Astrocyte (in vitro differentiated cells and primary cell): ENCODE results near the gene ATP5MC3. TPM values are rescaled to one million over a fixed set of nuclear protein-coding genes. Genes with fewer than 3 reads are reported as not detected.

Experiments
- DNase-seq: peaks from one replicate; pipeline ENCODE4 v3.0.0-alpha.2; 2010; ENCODE audit warnings: low read depth
- FAIRE-seq: peaks from 2 replicates; lab custom pipeline; 2011; peaks lifted over from hg19 to GRCh38; lab: Jason Lieb, UNC
- H2AFZ ChIP-seq: 2 replicates; pipeline ENCODE4 v1.6.0; 2012; ENCODE audit warnings: low read depth, low read length, inconsistent platforms
- H3K27ac ChIP-seq: 2 replicates; pipeline ENCODE4 v1.5.1; 2011; ENCODE audit warnings: low read depth, low read length, inconsistent platforms
- H3K27me3 ChIP-seq: 2 replicates; pipeline ENCODE4 v1.6.0; 2011; ENCODE audit warnings: low read length, inconsistent platforms; ENCODE audit not compliant: insufficient read depth
- H3K36me3 ChIP-seq: 2 replicates; pipeline ENCODE4 v1.5.1; 2011; ENCODE audit warnings: low read length, inconsistent platforms; ENCODE audit not compliant: insufficient read depth
- H3K4me1 ChIP-seq: 2 replicates; pipeline ENCODE4 v1.5.1; 2011; ENCODE audit warnings: low read length, inconsistent platforms; ENCODE audit not compliant: insufficient read depth
- H3K4me2 ChIP-seq: 2 replicates; pipeline ENCODE4 v1.6.0; 2012; ENCODE audit warnings: low read length, inconsistent platforms
- H3K4me3 ChIP-seq: 2 replicates; pipeline ENCODE4 v1.5.1; 2011; ENCODE audit warnings: low read depth, mild to moderate bottlenecking, low read length, inconsistent platforms; ENCODE audit not compliant: insufficient read depth
- H3K79me2 ChIP-seq: 2 replicates; pipeline ENCODE4 v1.6.0; 2012; ENCODE audit warnings: mild to moderate bottlenecking, low read length, inconsistent platforms; ENCODE audit not compliant: insufficient read depth
- H3K9ac ChIP-seq: 2 replicates; pipeline ENCODE4 v1.6.0; 2012; ENCODE audit warnings: mild to moderate bottlenecking, low read length, inconsistent platforms
- H3K9me3 ChIP-seq: 2 replicates; pipeline ENCODE4 v1.5.1; 2012; ENCODE audit warnings: low read depth, mild to moderate bottlenecking, low read length, inconsistent platforms; ENCODE audit not compliant: insufficient read depth
- H4K20me1 ChIP-seq: 2 replicates; pipeline ENCODE4 v1.6.0; 2012; ENCODE audit warnings: low read length, inconsistent platforms; ENCODE audit not compliant: insufficient read depth
- H3K27ac Mint-ChIP-seq: one replicate; pipeline ENCODE4 v1.8.0; 2021; ENCODE audit warnings: mild to moderate bottlenecking, mixed read lengths; ENCODE audit not compliant: unreplicated experiment
- H3K27me3 Mint-ChIP-seq: one replicate; pipeline ENCODE4 v1.8.0; 2021; ENCODE audit warnings: low read depth, mixed read lengths; ENCODE audit not compliant: unreplicated experiment
- H3K36me3 Mint-ChIP-seq: one replicate; pipeline ENCODE4 v1.8.0; 2021; ENCODE audit warnings: low read depth, mixed read lengths; ENCODE audit not compliant: unreplicated experiment
- H3K4me1 Mint-ChIP-seq: one replicate; pipeline ENCODE4 v1.8.0; 2021; ENCODE audit warnings: low read depth, mixed read lengths; ENCODE audit not compliant: unreplicated experiment
- H3K4me3 Mint-ChIP-seq: one replicate; pipeline ENCODE4 v1.8.0; 2021; ENCODE audit warnings: mild to moderate bottlenecking, moderate library complexity, mixed read lengths; ENCODE audit not compliant: unreplicated experiment
- H3K9me3 Mint-ChIP-seq: one replicate; pipeline ENCODE4 v1.8.0; 2021; ENCODE audit warnings: mild to moderate bottlenecking, mixed read lengths; ENCODE audit not compliant: unreplicated experiment
- EZH2 ChIP-seq: IDR thresholded peaks from 2 replicates; pipeline ENCODE4 v1.6.1; 2012; ENCODE audit warnings: mild to moderate bottlenecking, low read length, inconsistent platforms; ENCODE audit not compliant: insufficient read depth
- total RNA-seq: library from RNA; stranded (reverse); gene quantifications from 2 replicates; pipeline ENCODE4 v1.2.1, GENCODE V29; 2021
- TF ChIP-seq, protein P1 (sequence below): IDR thresholded peaks from 2 replicates; pipeline ENCODE4 v1.5.1; 2011; ENCODE audit warnings: low read depth, mild to moderate bottlenecking, inconsistent platforms, low read length, moderate library complexity; ENCODE audit not compliant: insufficient read depth

The ATP5MC3 gene
- total RNA-seq, 1 donor from 2014 or later: 289 TPM

DNA sequence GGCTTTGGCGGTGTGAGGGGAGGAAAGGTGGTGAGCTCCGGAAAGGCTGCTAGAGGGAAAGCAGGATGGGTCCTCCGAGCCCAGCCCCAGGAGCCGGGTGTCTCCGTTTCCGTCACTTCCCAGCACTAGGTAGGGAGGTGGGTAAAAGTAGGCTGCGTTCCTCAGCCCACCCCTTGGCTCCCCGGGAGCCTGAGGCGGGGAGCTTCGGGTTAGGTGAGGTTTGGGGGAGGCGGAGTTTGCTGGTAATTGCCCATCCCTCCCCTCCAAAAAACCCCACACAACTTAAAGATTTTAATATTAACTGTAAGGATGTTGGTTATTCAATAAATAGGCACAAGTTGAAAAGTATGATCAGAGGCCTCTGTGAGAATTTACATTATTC is 13.0 kb downstream of the ATP5MC3 start:
- H3K4me3 Mint-ChIP-seq: peak overlapping the region; percentile 100
- H3K9ac ChIP-seq: peak overlapping the region; percentile 100
- H3K36me3 ChIP-seq: no peaks in the 10 kb centered on the region
- H3K4me3 ChIP-seq: peak overlapping the region; percentile 88
- no peaks in the 10 kb centered on the region for H3K9me3 ChIP-seq
- DNase-seq (no peak), FAIRE-seq (no peak)
- H3K27me3 ChIP-seq: no peaks in the 10 kb centered on the region
- H3K9me3 Mint-ChIP-seq: no peaks in the 10 kb centered on the region
- H3K4me1 Mint-ChIP-seq: no peaks in the 10 kb centered on the region
- peak overlapping the region; percentile 85 for H3K27ac ChIP-seq
- no peaks in the 10 kb centered on the region for H3K27me3 Mint-ChIP-seq
- H3K79me2 ChIP-seq: peaks cover 44% of the 10 kb centered on the region
- H3K4me2 ChIP-seq: peak overlapping the region; percentile 90
- peaks cover 31% of the 10 kb centered on the region for H4K20me1 ChIP-seq
- peak overlapping the region; percentile 100 for H3K27ac Mint-ChIP-seq
- TF ChIP-seq, protein P1, sequence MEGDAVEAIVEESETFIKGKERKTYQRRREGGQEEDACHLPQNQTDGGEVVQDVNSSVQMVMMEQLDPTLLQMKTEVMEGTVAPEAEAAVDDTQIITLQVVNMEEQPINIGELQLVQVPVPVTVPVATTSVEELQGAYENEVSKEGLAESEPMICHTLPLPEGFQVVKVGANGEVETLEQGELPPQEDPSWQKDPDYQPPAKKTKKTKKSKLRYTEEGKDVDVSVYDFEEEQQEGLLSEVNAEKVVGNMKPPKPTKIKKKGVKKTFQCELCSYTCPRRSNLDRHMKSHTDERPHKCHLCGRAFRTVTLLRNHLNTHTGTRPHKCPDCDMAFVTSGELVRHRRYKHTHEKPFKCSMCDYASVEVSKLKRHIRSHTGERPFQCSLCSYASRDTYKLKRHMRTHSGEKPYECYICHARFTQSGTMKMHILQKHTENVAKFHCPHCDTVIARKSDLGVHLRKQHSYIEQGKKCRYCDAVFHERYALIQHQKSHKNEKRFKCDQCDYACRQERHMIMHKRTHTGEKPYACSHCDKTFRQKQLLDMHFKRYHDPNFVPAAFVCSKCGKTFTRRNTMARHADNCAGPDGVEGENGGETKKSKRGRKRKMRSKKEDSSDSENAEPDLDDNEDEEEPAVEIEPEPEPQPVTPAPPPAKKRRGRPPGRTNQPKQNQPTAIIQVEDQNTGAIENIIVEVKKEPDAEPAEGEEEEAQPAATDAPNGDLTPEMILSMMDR: no peak
- no peak for TF ChIP-seq EZH2
- peaks cover 7% of the 10 kb centered on the region for H3K4me1 ChIP-seq
- peak overlapping the region; percentile 95 for H2AFZ ChIP-seq
- H3K36me3 Mint-ChIP-seq: peaks cover 3% of the 10 kb centered on the region

DNA sequence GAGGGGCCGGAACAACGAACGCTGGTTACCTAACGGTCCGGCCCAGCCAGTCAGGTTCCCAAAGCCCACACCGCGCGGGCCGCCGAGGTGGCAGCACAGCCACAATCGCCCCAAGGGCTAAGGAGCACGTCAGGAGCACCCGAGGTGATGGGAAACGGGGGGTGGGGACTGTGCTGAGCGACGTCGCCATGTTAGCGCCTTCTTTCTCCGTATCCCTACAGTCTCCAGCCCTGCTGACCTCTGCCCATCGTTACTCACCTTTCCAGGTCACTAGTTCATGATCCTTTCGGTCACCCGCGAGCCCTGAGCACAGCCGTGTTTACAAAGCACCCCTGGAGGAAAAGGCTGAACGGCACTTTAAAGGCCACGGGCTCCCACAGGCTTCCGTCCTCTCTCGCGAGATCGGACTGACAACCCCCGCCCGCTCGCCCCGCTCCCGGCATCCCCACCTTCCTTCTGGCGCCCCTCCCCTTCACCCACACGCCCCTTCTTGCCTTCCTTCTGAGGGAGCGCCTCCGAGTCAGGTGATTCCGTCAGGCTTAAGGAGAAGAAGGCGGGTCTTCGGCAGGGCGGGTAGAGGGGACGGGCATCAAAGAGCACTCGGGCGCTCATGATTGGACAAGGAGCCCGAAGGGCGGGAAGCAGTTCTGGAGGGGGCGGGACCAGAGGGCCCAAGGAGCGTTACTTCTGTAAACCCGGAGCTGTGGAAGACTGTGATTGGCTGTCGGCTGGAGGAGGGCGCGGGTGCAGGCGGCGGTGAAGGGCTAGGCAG is 13.5 kb downstream of the ATP5MC3 start, which contains the start of gene ATF2:
TSS of gene ATF2 (minus strand) at position 412 of the 772 bp plus-strand sequence. CDS start 31,760 bp downstream, outside the sequence.
- peak within 1 kb of the TSS; percentile 100 for H3K27ac Mint-ChIP-seq
- H3K4me2 ChIP-seq: peak within 1 kb of the TSS; percentile 90
- no peaks in the 10 kb centered on the region for H3K27me3 Mint-ChIP-seq
- H2AFZ ChIP-seq: peak within 1 kb of the TSS; percentile 100
- peaks cover 35% of the 10 kb centered on the region for H4K20me1 ChIP-seq
- DNase-seq: peak; percentile 99
- no peaks in the 10 kb centered on the region for H3K9me3 Mint-ChIP-seq
- H3K4me3 ChIP-seq: peak within 1 kb of the TSS; percentile 99
- peaks cover 7% of the 10 kb centered on the region for H3K4me1 ChIP-seq
- FAIRE-seq: peak; percentile 74
- H3K4me3 Mint-ChIP-seq: peak within 1 kb of the TSS; percentile 100
- peak within 1 kb of the TSS; percentile 100 for H3K9ac ChIP-seq
- TF ChIP-seq, protein P1: no peak
- TF ChIP-seq EZH2: no peak
- no peaks in the 10 kb centered on the region for H3K9me3 ChIP-seq
- H3K79me2 ChIP-seq: peaks cover 49% of the 10 kb centered on the region
- no peaks in the 10 kb centered on the region for H3K36me3 ChIP-seq
- H3K36me3 Mint-ChIP-seq: peaks cover 3% of the 10 kb centered on the region
- H3K27ac ChIP-seq: peak within 1 kb of the TSS; percentile 99
- H3K4me1 Mint-ChIP-seq: no peaks in the 10 kb centered on the region
- H3K27me3 ChIP-seq: no peaks in the 10 kb centered on the region
